Stomach (tissue), 4 donors: ENCODE results near the gene TNPO2.

Experiments
- CTCF ChIP-seq, 7 experiments: fragments of 450-650 bp in 4 of 7; fragments of 200-600 bp in 3 of 7; sonication (generic) in 3 of 7; IDR thresholded peaks; one replicate each; pipeline ENCODE4 v1.5.1; 2016 to 2019; ENCODE audit warnings: antibody characterized with exemption in 7 of 7, control low read depth in 2 of 7, mild to moderate bottlenecking in 1 of 7
- EP300 ChIP-seq: sonication (generic); formaldehyde crosslinking; IDR thresholded peaks from one replicate; pipeline ENCODE4 v1.6.1; 2017; ENCODE audit warnings: antibody characterized with exemption
- POLR2A ChIP-seq, 4 donors: fragments of 450-650 bp; IDR thresholded peaks; one replicate each; pipeline ENCODE4 v1.6.1; 2016; ENCODE audit warnings: antibody characterized with exemption in 4 of 4, control low read depth in 2 of 4, mild to moderate bottlenecking in 1 of 4, moderate library complexity in 1 of 4

GRCh38 chr19:12722566-12723380, 959 bp downstream of the TNPO2 start:
- TF ChIP-seq CTCF (IDR thresholded peaks at IDR 0.05) (no peak), POLR2A (IDR thresholded peaks at IDR 0.05) (no peak), EP300 (no peak)
